WERI-Rb-1 (cell line): ENCODE measurements around the gene ZNF281.

Source experiments
- DNase-seq: peaks from one replicate; pipeline ENCODE4 v3.0.0-alpha.2; 2020
- H3K27ac ChIP-seq: fragments of 250-450 bp; sonication (Bioruptor Pico); 2 replicates; pipeline ENCODE4 v1.5.1; 2020; ENCODE audit warnings: mild to moderate bottlenecking, moderate library complexity
- H3K27me3 ChIP-seq: fragments of 250-450 bp; sonication (Bioruptor Pico); 2 replicates; pipeline ENCODE4 v1.5.1; 2021; ENCODE audit warnings: mild to moderate bottlenecking, low read depth, moderate library complexity; ENCODE audit not compliant: insufficient read depth, severe bottlenecking
- H3K36me3 ChIP-seq: fragments of 250-450 bp; sonication (Bioruptor Pico); 2 replicates; pipeline ENCODE4 v1.5.1; 2020; ENCODE audit warnings: mild to moderate bottlenecking, moderate library complexity
- H3K4me3 ChIP-seq: 2 replicates; pipeline ENCODE4 v1.5.1; 2011; ENCODE audit warnings: low read depth, mild to moderate bottlenecking, control low read depth, low read length
- H3K9me3 ChIP-seq: fragments of 250-450 bp; sonication (Bioruptor Pico); 2 replicates; pipeline ENCODE4 v1.5.1; 2021; ENCODE audit warnings: mild to moderate bottlenecking, moderate library complexity; ENCODE audit not compliant: severe bottlenecking
- TF ChIP-seq, protein P1 (sequence below): IDR thresholded peaks from 2 replicates; pipeline ENCODE4 v1.5.1; 2011; ENCODE audit warnings: low read depth, mild to moderate bottlenecking, control low read depth, inconsistent platforms, low read length

ZNF281 gene, protein sequence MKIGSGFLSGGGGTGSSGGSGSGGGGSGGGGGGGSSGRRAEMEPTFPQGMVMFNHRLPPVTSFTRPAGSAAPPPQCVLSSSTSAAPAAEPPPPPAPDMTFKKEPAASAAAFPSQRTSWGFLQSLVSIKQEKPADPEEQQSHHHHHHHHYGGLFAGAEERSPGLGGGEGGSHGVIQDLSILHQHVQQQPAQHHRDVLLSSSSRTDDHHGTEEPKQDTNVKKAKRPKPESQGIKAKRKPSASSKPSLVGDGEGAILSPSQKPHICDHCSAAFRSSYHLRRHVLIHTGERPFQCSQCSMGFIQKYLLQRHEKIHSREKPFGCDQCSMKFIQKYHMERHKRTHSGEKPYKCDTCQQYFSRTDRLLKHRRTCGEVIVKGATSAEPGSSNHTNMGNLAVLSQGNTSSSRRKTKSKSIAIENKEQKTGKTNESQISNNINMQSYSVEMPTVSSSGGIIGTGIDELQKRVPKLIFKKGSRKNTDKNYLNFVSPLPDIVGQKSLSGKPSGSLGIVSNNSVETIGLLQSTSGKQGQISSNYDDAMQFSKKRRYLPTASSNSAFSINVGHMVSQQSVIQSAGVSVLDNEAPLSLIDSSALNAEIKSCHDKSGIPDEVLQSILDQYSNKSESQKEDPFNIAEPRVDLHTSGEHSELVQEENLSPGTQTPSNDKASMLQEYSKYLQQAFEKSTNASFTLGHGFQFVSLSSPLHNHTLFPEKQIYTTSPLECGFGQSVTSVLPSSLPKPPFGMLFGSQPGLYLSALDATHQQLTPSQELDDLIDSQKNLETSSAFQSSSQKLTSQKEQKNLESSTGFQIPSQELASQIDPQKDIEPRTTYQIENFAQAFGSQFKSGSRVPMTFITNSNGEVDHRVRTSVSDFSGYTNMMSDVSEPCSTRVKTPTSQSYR

DNA sequence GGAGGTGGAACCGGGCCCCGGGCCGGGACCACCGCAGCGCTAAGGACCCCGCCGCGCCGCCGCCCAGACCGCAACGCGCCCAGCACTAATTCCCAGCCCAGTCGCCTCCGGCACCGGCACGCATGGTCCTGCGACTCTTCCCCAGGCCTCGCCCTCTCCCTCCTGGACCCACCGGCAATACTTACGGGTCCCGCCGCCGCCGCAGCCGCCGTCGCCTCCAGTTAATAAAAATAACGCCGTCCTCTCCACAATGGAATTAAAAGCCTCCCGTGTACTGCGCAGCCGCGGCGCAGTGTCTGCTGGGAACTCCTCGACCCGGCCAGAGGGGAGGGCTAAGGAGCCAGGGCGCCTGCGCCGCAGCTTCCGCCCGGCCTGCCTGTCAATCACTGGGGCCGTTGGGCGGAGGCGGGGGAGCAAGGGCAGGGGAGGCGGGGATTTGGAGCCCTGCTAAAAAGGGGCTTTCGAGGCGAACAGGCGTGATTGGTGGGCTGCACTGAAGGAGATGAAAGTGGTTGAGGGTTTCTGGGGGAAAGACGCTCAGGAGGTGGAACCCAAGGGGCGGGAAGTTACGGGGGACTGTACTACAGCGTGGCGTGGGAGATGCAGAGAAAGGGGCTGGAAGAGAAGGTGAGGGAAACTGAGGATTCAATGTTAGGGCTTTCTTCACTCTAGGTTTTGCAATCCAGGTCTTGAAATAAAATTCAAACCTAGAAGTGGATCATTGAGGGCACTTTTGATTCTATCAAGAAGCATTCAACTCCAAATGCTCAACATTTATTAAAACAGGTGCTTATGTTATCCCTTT lies at the start of gene ZNF281:
ZNF281 (minus strand) TSS at position 276 of the 805 bp plus-strand sequence. CDS start 331 bp downstream, outside the sequence.
- H3K27me3 ChIP-seq: no peaks in the 10 kb centered on the region
- peak within 1 kb of the TSS; percentile 86 for H3K27ac ChIP-seq
- H3K4me3 ChIP-seq: peak within 1 kb of the TSS; percentile 87
- TF ChIP-seq, protein P1, sequence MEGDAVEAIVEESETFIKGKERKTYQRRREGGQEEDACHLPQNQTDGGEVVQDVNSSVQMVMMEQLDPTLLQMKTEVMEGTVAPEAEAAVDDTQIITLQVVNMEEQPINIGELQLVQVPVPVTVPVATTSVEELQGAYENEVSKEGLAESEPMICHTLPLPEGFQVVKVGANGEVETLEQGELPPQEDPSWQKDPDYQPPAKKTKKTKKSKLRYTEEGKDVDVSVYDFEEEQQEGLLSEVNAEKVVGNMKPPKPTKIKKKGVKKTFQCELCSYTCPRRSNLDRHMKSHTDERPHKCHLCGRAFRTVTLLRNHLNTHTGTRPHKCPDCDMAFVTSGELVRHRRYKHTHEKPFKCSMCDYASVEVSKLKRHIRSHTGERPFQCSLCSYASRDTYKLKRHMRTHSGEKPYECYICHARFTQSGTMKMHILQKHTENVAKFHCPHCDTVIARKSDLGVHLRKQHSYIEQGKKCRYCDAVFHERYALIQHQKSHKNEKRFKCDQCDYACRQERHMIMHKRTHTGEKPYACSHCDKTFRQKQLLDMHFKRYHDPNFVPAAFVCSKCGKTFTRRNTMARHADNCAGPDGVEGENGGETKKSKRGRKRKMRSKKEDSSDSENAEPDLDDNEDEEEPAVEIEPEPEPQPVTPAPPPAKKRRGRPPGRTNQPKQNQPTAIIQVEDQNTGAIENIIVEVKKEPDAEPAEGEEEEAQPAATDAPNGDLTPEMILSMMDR: no peak
- DNase-seq: peak; percentile 100
- H3K36me3 ChIP-seq: peaks cover 47% of the 10 kb centered on the region
- no peaks in the 10 kb centered on the region for H3K9me3 ChIP-seq

DNA sequence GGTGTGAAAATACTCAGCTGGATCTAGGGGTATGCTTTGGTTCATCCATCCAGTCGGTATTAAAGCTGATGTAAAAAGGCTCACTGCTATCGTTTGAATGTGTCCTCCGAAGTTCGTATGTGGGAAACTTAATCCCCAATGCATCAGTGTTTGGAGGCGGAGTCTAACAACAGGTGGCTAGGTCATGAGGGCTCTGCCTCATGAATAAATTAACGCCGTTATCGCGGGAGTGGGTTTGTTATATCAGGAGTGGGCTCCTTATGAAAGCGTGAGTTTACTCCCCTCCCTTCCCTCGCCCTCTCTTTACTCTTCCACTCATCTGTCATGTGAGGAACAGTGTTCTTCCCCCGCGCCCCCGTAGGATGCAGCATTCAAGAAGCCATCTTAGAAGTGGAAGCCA lies 48.9 kb upstream of the ZNF281 start:
- DNase-seq: no peak
- no peaks in the 10 kb centered on the region for H3K9me3 ChIP-seq
- no peak overlapping the region for H3K4me3 ChIP-seq

DNA sequence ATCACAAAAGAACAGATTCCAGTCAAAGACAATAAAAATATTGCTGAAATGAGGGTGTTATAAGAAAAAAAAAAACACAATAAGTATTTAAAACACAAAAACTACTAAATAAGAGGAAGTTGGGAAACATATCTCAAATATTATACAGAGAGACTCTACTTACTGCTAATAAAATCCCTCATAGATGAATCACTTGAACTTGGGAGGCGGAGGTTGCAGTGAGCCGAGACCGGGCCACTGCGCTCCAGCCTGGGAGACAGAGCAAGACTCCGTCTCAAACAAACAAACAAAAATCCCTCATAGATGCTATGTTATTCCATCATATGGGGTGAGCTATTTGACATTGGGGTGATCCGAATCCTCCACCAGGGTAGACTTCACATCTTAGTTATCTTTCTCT lies 48.0 kb upstream of the ZNF281 start:
- Histone ChIP-seq H3K27ac (no peak overlapping the region), H3K36me3 (no peaks in the 10 kb centered on the region), H3K27me3 (no peaks in the 10 kb centered on the region), H3K9me3 (no peaks in the 10 kb centered on the region), H3K4me3 (no peak overlapping the region)
- no peak for DNase-seq
- TF ChIP-seq, protein P1: no peak

More for the DNA sequence above, 48.9 kb upstream of the ZNF281 start:
- H3K27ac ChIP-seq: no peak overlapping the region
- TF ChIP-seq, protein P1: no peak
- no peaks in the 10 kb centered on the region for H3K27me3 ChIP-seq
- H3K36me3 ChIP-seq: no peaks in the 10 kb centered on the region

DNA sequence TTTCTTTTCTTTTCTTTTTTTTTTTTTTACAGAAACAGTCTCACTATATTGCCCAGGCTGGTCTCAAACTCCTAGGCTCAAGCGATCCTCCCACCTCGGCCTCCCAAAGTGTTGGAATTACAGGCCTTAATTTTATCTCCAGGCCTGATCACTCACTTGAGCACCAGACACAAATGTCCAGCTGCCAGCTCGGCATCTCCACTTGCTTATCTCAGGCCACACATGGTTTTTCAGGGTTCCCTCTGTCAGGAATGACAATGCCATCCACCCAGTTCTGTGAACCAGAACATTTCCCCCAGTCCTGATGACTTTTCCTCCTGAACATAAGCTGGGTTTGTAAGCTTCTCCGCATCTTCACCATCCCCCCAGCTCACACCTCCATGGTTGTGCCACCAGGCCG lies 44.6 kb upstream of the ZNF281 start:
- no peak overlapping the region for H3K27ac ChIP-seq
- no peak overlapping the region for H3K4me3 ChIP-seq
- H3K27me3 ChIP-seq: no peaks in the 10 kb centered on the region
- no peak for DNase-seq
- no peaks in the 10 kb centered on the region for H3K36me3 ChIP-seq
- H3K9me3 ChIP-seq: no peaks in the 10 kb centered on the region
- TF ChIP-seq, protein P1: no peak

DNA sequence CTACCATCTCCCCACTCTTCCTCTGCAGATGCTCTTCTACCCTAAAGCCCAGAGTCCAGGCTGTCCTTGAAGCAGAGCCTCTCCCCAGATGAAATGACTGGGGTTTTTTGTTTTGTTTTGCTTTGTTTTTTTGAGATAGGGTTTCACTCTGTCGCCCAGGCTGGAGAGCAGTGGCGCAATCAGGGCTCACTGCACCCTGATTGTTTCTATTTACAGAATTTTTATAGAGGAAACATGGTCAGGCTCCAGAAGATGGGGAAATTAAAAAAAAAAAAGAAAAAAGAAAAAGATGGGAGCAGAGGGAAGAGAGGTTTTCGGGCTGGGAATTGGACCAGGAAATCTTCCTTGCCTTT lies 43.7 kb upstream of the ZNF281 start:
- H3K36me3 ChIP-seq: no peaks in the 10 kb centered on the region
- no peaks in the 10 kb centered on the region for H3K27me3 ChIP-seq
- no peak overlapping the region for H3K4me3 ChIP-seq
- no peaks in the 10 kb centered on the region for H3K9me3 ChIP-seq
- TF ChIP-seq, protein P1: no peak
- no peak for DNase-seq
- H3K27ac ChIP-seq: no peak overlapping the region
